Neural cell (in vitro differentiated cells): ENCODE results near the gene INPP5F. TPM values are rescaled to one million over a fixed set of nuclear protein-coding genes. Genes with fewer than 3 reads are reported as not detected.

ENCODE experiments used
- H2AFZ ChIP-seq: fragments of 200-600, 300-800 bp; sonication (generic), shearing (Covaris generic); 2 replicates; pipeline ENCODE4 v1.6.0; 2014; ENCODE audit warnings: low read depth, mild to moderate bottlenecking, antibody characterized with exemption, low read length, moderate library complexity
- H3F3A ChIP-seq: fragments of 200-600 bp; shearing (Covaris generic); 2 replicates; pipeline ENCODE4 v1.6.1; 2016; ENCODE audit warnings: mild to moderate bottlenecking, moderate library complexity, mixed read lengths, antibody characterized with exemption, low read length; ENCODE audit not compliant: insufficient read depth, poor library complexity, severe bottlenecking
- H3K27ac ChIP-seq: fragments of 200-600, 300-800 bp; sonication (generic), shearing (Covaris generic); 2 replicates; pipeline ENCODE4 v1.5.1; 2014; ENCODE audit warnings: mild to moderate bottlenecking, low read length, moderate library complexity
- H3K27me3 ChIP-seq: fragments of 300-800, 200-600 bp; sonication (generic), shearing (Covaris generic); 2 replicates; pipeline ENCODE4 v1.6.0; 2014; ENCODE audit warnings: mild to moderate bottlenecking, low read depth, low read length, moderate library complexity; ENCODE audit not compliant: insufficient read depth
- H3K36me3 ChIP-seq: fragments of 300-800, 200-600 bp; sonication (generic), shearing (Covaris generic); 2 replicates; pipeline ENCODE4 v1.5.1; 2014; ENCODE audit warnings: mild to moderate bottlenecking, antibody characterized with exemption, low read length, moderate library complexity; ENCODE audit not compliant: insufficient read depth
- H3K4me2 ChIP-seq: fragments of 300-800, 200-600 bp; sonication (generic), shearing (Covaris generic); 2 replicates; pipeline ENCODE4 v1.6.0; 2014; ENCODE audit warnings: mild to moderate bottlenecking, low read length
- H3K4me3 ChIP-seq: fragments of 300-800, 200-600 bp; sonication (generic), shearing (Covaris generic); 2 replicates; pipeline ENCODE4 v1.5.1; 2014; ENCODE audit warnings: mild to moderate bottlenecking, low read length, moderate library complexity
- H3K79me2 ChIP-seq: fragments of 200-600 bp; shearing (Covaris generic); replicated peaks from 2 replicates; pipeline ENCODE4 v1.6.0; 2014; ENCODE audit warnings: mild to moderate bottlenecking, low read length, moderate library complexity; ENCODE audit not compliant: insufficient read depth
- H3K9ac ChIP-seq: fragments of 300-800, 200-600 bp; sonication (generic), shearing (Covaris generic); 2 replicates; pipeline ENCODE4 v1.6.1; 2016; ENCODE audit warnings: mild to moderate bottlenecking, low read length, mixed read lengths
- H3K9me2 ChIP-seq: fragments of 200-600 bp; shearing (Covaris generic); 2 replicates; pipeline ENCODE4 v1.6.1; 2016; ENCODE audit warnings: mild to moderate bottlenecking, low read length, mixed read lengths; ENCODE audit not compliant: insufficient read depth
- H3K9me3 ChIP-seq: fragments of 200-600, 300-800 bp; sonication (generic), shearing (Covaris generic); 2 replicates; pipeline ENCODE4 v1.6.1; 2016; ENCODE audit warnings: mild to moderate bottlenecking, mixed run types, low read length, moderate library complexity, mixed read lengths
- H4K20me1 ChIP-seq: fragments of 200-600 bp; shearing (Covaris generic); 2 replicates; pipeline ENCODE4 v1.6.1; 2016; ENCODE audit warnings: mild to moderate bottlenecking, mixed run types; ENCODE audit not compliant: insufficient read depth
- EP300 ChIP-seq: fragments of 450-650 bp; conservative IDR thresholded peaks from 2 replicates; pipeline ENCODE4 v1.6.1; 2014; ENCODE audit warnings: antibody characterized with exemption, mild to moderate bottlenecking, moderate library complexity; ENCODE audit not compliant: poor library complexity, severe bottlenecking
- EZH2 ChIP-seq: fragments of 200-600, 300-800 bp; shearing (Covaris generic), sonication (generic); IDR thresholded peaks from 2 replicates; pipeline ENCODE4 v1.6.1; 2014; ENCODE audit warnings: antibody characterized with exemption, low read length, borderline replicate concordance, mild to moderate bottlenecking; ENCODE audit not compliant: insufficient read depth, poor library complexity, severe bottlenecking
- MXI1 ChIP-seq: fragments of 450-650 bp; conservative IDR thresholded peaks from 2 replicates; pipeline ENCODE4 v1.6.1; 2014; ENCODE audit warnings: antibody characterized with exemption, mild to moderate bottlenecking; ENCODE audit not compliant: poor library complexity, severe bottlenecking
- POLR2AphosphoS5 ChIP-seq: IDR thresholded peaks from 2 replicates; pipeline ENCODE4 v1.6.1; 2012
- RAD21 ChIP-seq: fragments of 450-650 bp; conservative IDR thresholded peaks from 2 replicates; pipeline ENCODE4 v1.6.1; 2014; ENCODE audit warnings: antibody characterized with exemption, mild to moderate bottlenecking, moderate library complexity
- SMC3 ChIP-seq: fragments of 450-650 bp; conservative IDR thresholded peaks from 2 replicates; pipeline ENCODE4 v1.6.1; 2014; ENCODE audit warnings: antibody characterized with exemption, mild to moderate bottlenecking, moderate library complexity; ENCODE audit not compliant: poor library complexity
- TAF1 ChIP-seq: IDR thresholded peaks from 2 replicates; pipeline ENCODE4 v1.6.1; 2012; ENCODE audit warnings: low read depth
- polyA plus RNA-seq: library from polyadenylated mRNA; depleted of rRNA; stranded (reverse); fragments of >200 nt; gene quantifications from 2 replicates; pipeline ENCODE4 v1.2.3, GENCODE V29; 2014
- TF ChIP-seq, protein P1 (sequence below): IDR thresholded peaks from 2 replicates; pipeline ENCODE4 v1.6.1; 2012; ENCODE audit warnings: borderline replicate concordance
- TF ChIP-seq, protein P2 (sequence below): fragments of 450-650 bp; IDR thresholded peaks from 2 replicates; pipeline ENCODE4 v1.5.1; 2014; ENCODE audit warnings: antibody characterized with exemption, mild to moderate bottlenecking, moderate library complexity; ENCODE audit not compliant: poor library complexity, severe bottlenecking

The INPP5F gene
- polyA plus RNA-seq, 1 donor from 2014 or later: 114 TPM

DNA sequence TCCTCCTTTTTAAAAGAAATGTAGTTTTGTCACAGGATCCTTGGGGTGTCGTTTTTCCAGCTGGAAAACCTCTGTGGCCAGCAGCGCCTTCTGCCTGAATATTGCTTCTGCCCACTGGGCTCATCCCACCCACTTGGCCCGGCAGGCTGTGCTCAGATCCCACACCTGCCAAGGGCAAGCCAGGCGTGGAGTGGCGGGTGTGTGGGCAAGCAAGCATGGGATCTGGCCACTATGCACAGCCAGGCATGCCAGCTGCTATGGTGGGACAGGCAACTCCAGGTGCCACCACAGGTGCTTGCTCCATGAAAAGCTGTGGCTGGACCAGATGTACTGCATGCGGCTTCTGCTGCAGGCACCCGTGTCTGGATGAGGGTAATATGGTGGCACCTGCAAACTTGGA lies 31.2 kb upstream of the INPP5F start:
- Histone ChIP-seq H3K9ac (no peak overlapping the region), H3K9me3 (no peaks in the 10 kb centered on the region), H3K36me3 (no peaks in the 10 kb centered on the region), H4K20me1 (no peaks in the 10 kb centered on the region), H3K9me2 (no peaks in the 10 kb centered on the region), H3K27ac (no peak overlapping the region), H3K79me2 (no peaks in the 10 kb centered on the region), H3K27me3 (no peaks in the 10 kb centered on the region), H3F3A (no peaks in the 10 kb centered on the region), H3K4me3 (no peak overlapping the region), H2AFZ (no peak overlapping the region), H3K4me2 (no peak overlapping the region)
- TF ChIP-seq, protein P1, sequence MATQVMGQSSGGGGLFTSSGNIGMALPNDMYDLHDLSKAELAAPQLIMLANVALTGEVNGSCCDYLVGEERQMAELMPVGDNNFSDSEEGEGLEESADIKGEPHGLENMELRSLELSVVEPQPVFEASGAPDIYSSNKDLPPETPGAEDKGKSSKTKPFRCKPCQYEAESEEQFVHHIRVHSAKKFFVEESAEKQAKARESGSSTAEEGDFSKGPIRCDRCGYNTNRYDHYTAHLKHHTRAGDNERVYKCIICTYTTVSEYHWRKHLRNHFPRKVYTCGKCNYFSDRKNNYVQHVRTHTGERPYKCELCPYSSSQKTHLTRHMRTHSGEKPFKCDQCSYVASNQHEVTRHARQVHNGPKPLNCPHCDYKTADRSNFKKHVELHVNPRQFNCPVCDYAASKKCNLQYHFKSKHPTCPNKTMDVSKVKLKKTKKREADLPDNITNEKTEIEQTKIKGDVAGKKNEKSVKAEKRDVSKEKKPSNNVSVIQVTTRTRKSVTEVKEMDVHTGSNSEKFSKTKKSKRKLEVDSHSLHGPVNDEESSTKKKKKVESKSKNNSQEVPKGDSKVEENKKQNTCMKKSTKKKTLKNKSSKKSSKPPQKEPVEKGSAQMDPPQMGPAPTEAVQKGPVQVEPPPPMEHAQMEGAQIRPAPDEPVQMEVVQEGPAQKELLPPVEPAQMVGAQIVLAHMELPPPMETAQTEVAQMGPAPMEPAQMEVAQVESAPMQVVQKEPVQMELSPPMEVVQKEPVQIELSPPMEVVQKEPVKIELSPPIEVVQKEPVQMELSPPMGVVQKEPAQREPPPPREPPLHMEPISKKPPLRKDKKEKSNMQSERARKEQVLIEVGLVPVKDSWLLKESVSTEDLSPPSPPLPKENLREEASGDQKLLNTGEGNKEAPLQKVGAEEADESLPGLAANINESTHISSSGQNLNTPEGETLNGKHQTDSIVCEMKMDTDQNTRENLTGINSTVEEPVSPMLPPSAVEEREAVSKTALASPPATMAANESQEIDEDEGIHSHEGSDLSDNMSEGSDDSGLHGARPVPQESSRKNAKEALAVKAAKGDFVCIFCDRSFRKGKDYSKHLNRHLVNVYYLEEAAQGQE: no peak
- TF ChIP-seq RAD21 (no peak), SMC3 (no peak), MXI1 (no peak), TAF1 (no peak), EP300 (no peak), POLR2AphosphoS5 (no peak), EZH2 (no peak)
- TF ChIP-seq, protein P2, sequence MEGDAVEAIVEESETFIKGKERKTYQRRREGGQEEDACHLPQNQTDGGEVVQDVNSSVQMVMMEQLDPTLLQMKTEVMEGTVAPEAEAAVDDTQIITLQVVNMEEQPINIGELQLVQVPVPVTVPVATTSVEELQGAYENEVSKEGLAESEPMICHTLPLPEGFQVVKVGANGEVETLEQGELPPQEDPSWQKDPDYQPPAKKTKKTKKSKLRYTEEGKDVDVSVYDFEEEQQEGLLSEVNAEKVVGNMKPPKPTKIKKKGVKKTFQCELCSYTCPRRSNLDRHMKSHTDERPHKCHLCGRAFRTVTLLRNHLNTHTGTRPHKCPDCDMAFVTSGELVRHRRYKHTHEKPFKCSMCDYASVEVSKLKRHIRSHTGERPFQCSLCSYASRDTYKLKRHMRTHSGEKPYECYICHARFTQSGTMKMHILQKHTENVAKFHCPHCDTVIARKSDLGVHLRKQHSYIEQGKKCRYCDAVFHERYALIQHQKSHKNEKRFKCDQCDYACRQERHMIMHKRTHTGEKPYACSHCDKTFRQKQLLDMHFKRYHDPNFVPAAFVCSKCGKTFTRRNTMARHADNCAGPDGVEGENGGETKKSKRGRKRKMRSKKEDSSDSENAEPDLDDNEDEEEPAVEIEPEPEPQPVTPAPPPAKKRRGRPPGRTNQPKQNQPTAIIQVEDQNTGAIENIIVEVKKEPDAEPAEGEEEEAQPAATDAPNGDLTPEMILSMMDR: no peak

DNA sequence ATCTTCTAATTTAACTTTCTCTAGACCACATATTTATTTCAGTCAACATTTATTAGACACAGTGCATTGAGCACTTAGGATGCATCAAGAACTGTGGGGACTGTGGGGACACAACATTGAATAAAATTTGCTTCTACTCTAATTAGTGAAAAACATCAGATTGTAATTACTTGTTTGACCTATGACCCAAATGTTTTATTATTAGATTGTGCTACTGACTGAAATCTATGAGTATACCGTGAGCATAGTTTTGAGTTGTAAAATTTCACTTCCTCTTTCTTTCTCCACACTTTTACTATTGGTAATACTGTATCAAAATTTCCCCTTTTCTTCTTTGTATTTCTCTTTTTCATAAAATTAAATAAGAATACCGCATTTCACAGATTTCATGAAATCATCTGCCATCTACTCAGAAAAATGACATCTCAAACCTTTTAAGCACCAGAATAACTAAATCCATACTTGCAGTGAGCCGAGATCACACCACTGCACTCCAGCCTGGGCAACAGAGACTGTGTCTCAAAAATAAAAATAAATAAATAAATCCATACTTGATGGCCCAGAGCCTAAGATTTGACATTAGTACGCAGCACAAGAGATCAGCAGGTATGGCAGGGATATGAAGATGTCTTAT lies 25.4 kb upstream of the INPP5F start:
- Histone ChIP-seq H3F3A (no peaks in the 10 kb centered on the region), H3K27ac (no peak overlapping the region), H4K20me1 (no peaks in the 10 kb centered on the region), H3K27me3 (no peaks in the 10 kb centered on the region), H3K36me3 (no peaks in the 10 kb centered on the region), H3K79me2 (no peaks in the 10 kb centered on the region), H3K4me2 (no peak overlapping the region), H3K9me3 (no peaks in the 10 kb centered on the region), H3K9me2 (no peaks in the 10 kb centered on the region), H2AFZ (no peak overlapping the region), H3K4me3 (no peak overlapping the region), H3K9ac (no peak overlapping the region)
- TF ChIP-seq MXI1: no peak
- TF ChIP-seq EZH2: no peak
- no peak for TF ChIP-seq POLR2AphosphoS5
- no peak for TF ChIP-seq SMC3
- TF ChIP-seq, protein P2: no peak
- TF ChIP-seq, protein P1: no peak
- no peak for TF ChIP-seq RAD21
